HepG2 (cell line): ENCODE data around the gene ARL5A. TPM values are rescaled to one million over a fixed set of nuclear protein-coding genes. Genes with fewer than 3 reads are reported as not detected.

Experiments used
- ATAC-seq: fragments of 200-7000 bp; cut with Tn5 transposase; 3 replicates; pipeline ENCODE4 v1.9.1; 2020; ENCODE audit warnings: mild to moderate bottlenecking, moderate library complexity
- BruUV-seq: library from RNA; stranded (reverse); fragments of 400-500 nt; replicated peaks from 2 replicates; lab custom pipeline; 2021; lab: Mats Ljungman, UMichigan
- CTCF ChIA-PET: fragments of 300-600 bp; formaldehyde crosslinking; extraction: SDS; loops from one replicate; lab custom pipeline; 2021; ENCODE audit warnings: low total read pairs, inconsistent platforms, low intra/inter-chr PET ratio; lab: Yijun Ruan, JAX
- POLR2A ChIA-PET: fragments of 350-600 bp; sonication (Branson Sonifier 250); formaldehyde crosslinking; loops from one replicate; lab custom pipeline; 2020; ENCODE audit warnings: antibody characterized with exemption, inconsistent platforms; lab: Yijun Ruan, JAX
- DNase-seq: peaks from one replicate; pipeline ENCODE4 v3.0.0-alpha.2; 2015; ENCODE audit warnings: low spot score
- FAIRE-seq: peaks from 3 replicates; lab custom pipeline; 2011; peaks lifted over from hg19 to GRCh38; lab: Jason Lieb, UNC
- H2AFZ ChIP-seq: one replicate; pipeline ENCODE4 v1.6.1; 2011; ENCODE audit warnings: low read length, inconsistent platforms
- H3K27ac ChIP-seq: fragments of 300-600 bp; 3 replicates; pipeline ENCODE4 v1.8.0; 2011; ENCODE audit warnings: mixed run types, mild to moderate bottlenecking, mixed read lengths, low read length, inconsistent platforms; ENCODE audit not compliant: insufficient read depth; ENCODE audit errors: extremely low read length
- H3K27me3 ChIP-seq, 2 experiments: fragments of 200-600 bp in 1 of 2; 2 replicates in 1 of 2; 3 replicates in 1 of 2; pipeline versions ENCODE4 v1.6.0 to v1.8.0; 2011; ENCODE audit warnings: low read length in 2 of 2, mild to moderate bottlenecking in 2 of 2, moderate library complexity in 2 of 2, inconsistent platforms in 1 of 2; ENCODE audit not compliant: insufficient read depth in 2 of 2, control insufficient read depth in 1 of 2
- H3K36me3 ChIP-seq, 2 experiments: fragments of 200-600 bp in 1 of 2; replicated peaks in 1 of 2; 2 replicates in 1 of 2; 3 replicates in 1 of 2; pipeline versions ENCODE4 v1.5.1 to v1.8.0; 2011; ENCODE audit warnings: low read length in 2 of 2, inconsistent platforms in 1 of 2; ENCODE audit not compliant: insufficient read depth in 2 of 2, control insufficient read depth in 1 of 2
- H3K4me1 ChIP-seq: 2 replicates; pipeline ENCODE4 v1.5.1; 2012; ENCODE audit warnings: low read length, inconsistent platforms; ENCODE audit not compliant: insufficient read depth
- H3K4me2 ChIP-seq: 2 replicates; pipeline ENCODE4 v1.6.0; 2011; ENCODE audit warnings: low read depth, low read length, inconsistent platforms
- H3K4me3 ChIP-seq, 3 experiments: fragments of 200-600 bp in 1 of 3; sonication (generic), shearing (Covaris generic) in 1 of 3; replicated peaks in 1 of 3; 2 replicates each; pipeline ENCODE4 v1.5.1; 2011 to 2016; ENCODE audit warnings: low read length in 3 of 3, inconsistent platforms in 2 of 3, low read depth in 2 of 3, mild to moderate bottlenecking in 2 of 3, control low read depth in 1 of 3, mixed read lengths in 1 of 3; ENCODE audit not compliant: insufficient read depth in 1 of 3
- H3K79me2 ChIP-seq: one replicate; pipeline ENCODE4 v1.6.1; 2011; ENCODE audit warnings: low read length, inconsistent platforms; ENCODE audit not compliant: insufficient read depth
- H3K9ac ChIP-seq: 2 replicates; pipeline ENCODE4 v1.6.0; 2011; ENCODE audit warnings: mild to moderate bottlenecking, low read depth, low read length, inconsistent platforms; ENCODE audit not compliant: insufficient read depth
- H3K9me3 ChIP-seq: 2 replicates; pipeline ENCODE4 v1.5.1; 2012; ENCODE audit warnings: mild to moderate bottlenecking, low read length
- H4K20me1 ChIP-seq: 2 replicates; pipeline ENCODE4 v1.6.0; 2011; ENCODE audit warnings: inconsistent platforms, mild to moderate bottlenecking, low read length, moderate library complexity; ENCODE audit not compliant: insufficient read depth
- BHLHE40 ChIP-seq: IDR thresholded peaks from 2 replicates; pipeline ENCODE4 v1.6.1; 2011; ENCODE audit warnings: low read length, improper control_type of control experiment
- NR2F2 ChIP-seq: IDR thresholded peaks from 2 replicates; pipeline ENCODE4 v1.6.1; 2012; ENCODE audit warnings: low read depth, inconsistent platforms, borderline replicate concordance
- SAP130 ChIP-seq: IDR thresholded peaks from 2 replicates; pipeline ENCODE4 v1.6.1; 2016; ENCODE audit warnings: low read depth
- SIX1 ChIP-seq: sonication (generic); formaldehyde crosslinking; IDR thresholded peaks from 2 replicates; pipeline ENCODE4 v1.4.0; 2020; ENCODE audit warnings: missing genetic modification reagents, borderline replicate concordance
- TBL1XR1 ChIP-seq: fragments of 150-350 bp; IDR thresholded peaks from 2 replicates; pipeline ENCODE4 v1.6.1; 2014; ENCODE audit warnings: borderline replicate concordance, low read length; ENCODE audit not compliant: partially characterized antibody
- ZNF749 ChIP-seq: sonication (generic); formaldehyde crosslinking; IDR thresholded peaks from 2 replicates; pipeline ENCODE4 v1.8.0; 2022; ENCODE audit warnings: mild to moderate bottlenecking, missing genetic modification reagents, moderate library complexity, borderline replicate concordance
- WGBS: methylation state at CpG from one replicate; pipeline ENCODE4 v1.1.6; 2017; ENCODE audit warnings: low lambda C conversion rate; 5-methylcytosine and 5-hydroxymethylcytosine counted together
- in situ Hi-C: cut with HindIII; loops from 2 replicates; pipeline ENCODE4 v1.10.0; 2017; ENCODE audit warnings: low pct_unique_long_range_greater_than_20kb; ENCODE audit not compliant: extremely low pct_ligation_motif_present
- intact Hi-C: fragments of 100-400 bp; cut with micrococcal nuclease; formaldehyde crosslinking; loops from one replicate; pipeline ENCODE4 v1.10.0; 2022; ENCODE audit not compliant: unreplicated experiment
- polyA plus RNA-seq, 8 experiments: library from polyadenylated mRNA; depleted of rRNA in 3 of 8; stranded (reverse) in 7 of 8; unstranded in 1 of 8; fragments of >200 nt; fragmentation: Illumina TruSeq in 4 of 8; extraction: Trizol in 4 of 8; gene quantifications; 2 replicates each; pipeline versions ENCODE4 v1.2.1 to v1.2.3, GENCODE V29; 2011 to 2016; ENCODE audit warnings: low read depth in 4 of 8, missing spikeins in 1 of 8, mixed read lengths in 1 of 8; ENCODE audit not compliant: insufficient read depth in 1 of 8
- total RNA-seq, 5 experiments: library from RNA; depleted of rRNA; stranded (reverse); fragments of >200 nt; fragmentation: Illumina TruSeq; extraction: Trizol; gene quantifications; 2 replicates each; pipeline ENCODE4 v1.2.3, GENCODE V29; 2016; ENCODE audit warnings: low read depth in 1 of 5
- TF ChIP-seq, protein P1 (sequence below): sonication (generic); formaldehyde crosslinking; IDR thresholded peaks from 2 replicates; pipeline ENCODE4 v1.9.0; 2021; ENCODE audit warnings: mild to moderate bottlenecking, missing genetic modification reagents
- TF ChIP-seq, protein P2 (sequence below): sonication (generic); formaldehyde crosslinking; conservative IDR thresholded peaks from 2 replicates; pipeline ENCODE4 v1.4.0; 2020; ENCODE audit warnings: missing genetic modification reagents
- TF ChIP-seq, protein P3 (sequence below): sonication (generic); formaldehyde crosslinking; IDR thresholded peaks from 2 replicates; pipeline ENCODE4 v1.4.0; 2020; ENCODE audit warnings: mild to moderate bottlenecking, missing genetic modification reagents, borderline replicate concordance

The ARL5A gene
- total and polyA plus RNA-seq, 2 of the 13 experiments (the other 11 are each of a cell fraction or from before 2014, with no cell fraction given) = 47.5 to 149 TPM

DNA sequence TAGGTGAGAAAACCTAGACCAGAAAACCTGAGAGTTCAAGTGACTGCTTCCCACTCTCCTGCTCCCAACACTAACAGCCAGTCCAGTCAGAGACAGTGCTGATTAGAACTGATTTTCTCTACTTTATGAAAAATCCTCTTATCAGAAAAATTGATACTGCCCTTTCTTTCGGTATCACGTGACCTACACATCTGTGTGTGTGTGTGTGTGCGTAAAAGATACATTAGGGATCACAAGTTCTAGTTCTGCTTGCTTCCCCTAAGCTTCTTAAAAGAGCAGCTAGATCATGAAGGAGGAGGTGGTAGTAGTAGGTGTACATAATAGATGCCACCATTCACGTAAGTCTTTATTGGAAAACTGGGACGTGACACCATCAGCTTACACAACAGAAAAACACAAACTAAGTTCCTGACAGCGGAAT lies 1.5 kb downstream of the ARL5A start (continued):
- TF ChIP-seq, protein P1, sequence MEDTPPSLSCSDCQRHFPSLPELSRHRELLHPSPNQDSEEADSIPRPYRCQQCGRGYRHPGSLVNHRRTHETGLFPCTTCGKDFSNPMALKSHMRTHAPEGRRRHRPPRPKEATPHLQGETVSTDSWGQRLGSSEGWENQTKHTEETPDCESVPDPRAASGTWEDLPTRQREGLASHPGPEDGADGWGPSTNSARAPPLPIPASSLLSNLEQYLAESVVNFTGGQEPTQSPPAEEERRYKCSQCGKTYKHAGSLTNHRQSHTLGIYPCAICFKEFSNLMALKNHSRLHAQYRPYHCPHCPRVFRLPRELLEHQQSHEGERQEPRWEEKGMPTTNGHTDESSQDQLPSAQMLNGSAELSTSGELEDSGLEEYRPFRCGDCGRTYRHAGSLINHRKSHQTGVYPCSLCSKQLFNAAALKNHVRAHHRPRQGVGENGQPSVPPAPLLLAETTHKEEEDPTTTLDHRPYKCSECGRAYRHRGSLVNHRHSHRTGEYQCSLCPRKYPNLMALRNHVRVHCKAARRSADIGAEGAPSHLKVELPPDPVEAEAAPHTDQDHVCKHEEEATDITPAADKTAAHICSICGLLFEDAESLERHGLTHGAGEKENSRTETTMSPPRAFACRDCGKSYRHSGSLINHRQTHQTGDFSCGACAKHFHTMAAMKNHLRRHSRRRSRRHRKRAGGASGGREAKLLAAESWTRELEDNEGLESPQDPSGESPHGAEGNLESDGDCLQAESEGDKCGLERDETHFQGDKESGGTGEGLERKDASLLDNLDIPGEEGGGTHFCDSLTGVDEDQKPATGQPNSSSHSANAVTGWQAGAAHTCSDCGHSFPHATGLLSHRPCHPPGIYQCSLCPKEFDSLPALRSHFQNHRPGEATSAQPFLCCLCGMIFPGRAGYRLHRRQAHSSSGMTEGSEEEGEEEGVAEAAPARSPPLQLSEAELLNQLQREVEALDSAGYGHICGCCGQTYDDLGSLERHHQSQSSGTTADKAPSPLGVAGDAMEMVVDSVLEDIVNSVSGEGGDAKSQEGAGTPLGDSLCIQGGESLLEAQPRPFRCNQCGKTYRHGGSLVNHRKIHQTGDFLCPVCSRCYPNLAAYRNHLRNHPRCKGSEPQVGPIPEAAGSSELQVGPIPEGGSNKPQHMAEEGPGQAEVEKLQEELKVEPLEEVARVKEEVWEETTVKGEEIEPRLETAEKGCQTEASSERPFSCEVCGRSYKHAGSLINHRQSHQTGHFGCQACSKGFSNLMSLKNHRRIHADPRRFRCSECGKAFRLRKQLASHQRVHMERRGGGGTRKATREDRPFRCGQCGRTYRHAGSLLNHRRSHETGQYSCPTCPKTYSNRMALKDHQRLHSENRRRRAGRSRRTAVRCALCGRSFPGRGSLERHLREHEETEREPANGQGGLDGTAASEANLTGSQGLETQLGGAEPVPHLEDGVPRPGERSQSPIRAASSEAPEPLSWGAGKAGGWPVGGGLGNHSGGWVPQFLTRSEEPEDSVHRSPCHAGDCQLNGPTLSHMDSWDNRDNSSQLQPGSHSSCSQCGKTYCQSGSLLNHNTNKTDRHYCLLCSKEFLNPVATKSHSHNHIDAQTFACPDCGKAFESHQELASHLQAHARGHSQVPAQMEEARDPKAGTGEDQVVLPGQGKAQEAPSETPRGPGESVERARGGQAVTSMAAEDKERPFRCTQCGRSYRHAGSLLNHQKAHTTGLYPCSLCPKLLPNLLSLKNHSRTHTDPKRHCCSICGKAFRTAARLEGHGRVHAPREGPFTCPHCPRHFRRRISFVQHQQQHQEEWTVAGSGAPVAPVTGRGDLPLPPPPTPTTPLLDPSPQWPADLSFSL = peak; percentile 78
- TF ChIP-seq SAP130 (peak; percentile 44; the same call in 1 of the 2 replicates), BHLHE40 (peak; percentile 48; the same call in 1 of the 2 replicates)

DNA sequence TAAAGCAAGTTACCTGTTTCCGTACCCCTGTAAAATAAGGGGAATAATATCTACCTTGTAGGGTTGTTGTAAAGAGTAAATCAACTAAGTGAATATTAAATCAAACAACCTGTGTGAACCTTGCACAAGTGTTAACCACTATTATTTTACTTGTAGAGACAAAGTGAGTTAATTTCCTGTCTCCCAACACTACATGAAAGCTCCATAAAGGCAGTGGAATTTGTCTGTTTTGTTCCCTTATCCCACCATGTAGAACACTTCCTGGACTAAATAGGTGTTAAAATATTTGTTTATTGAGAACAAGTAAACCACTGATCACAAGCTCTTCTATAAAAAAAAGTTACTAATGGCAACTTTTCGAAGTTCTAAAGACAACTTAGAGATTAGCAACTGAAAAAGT lies 3.3 kb downstream of the ARL5A start:
- peak overlapping the region; percentile 1 for H3K27ac ChIP-seq

More for the DNA sequence above, 3.3 kb downstream of the ARL5A start:
- Histone ChIP-seq H3K9me3 (no peaks in the 10 kb centered on the region), H3K9ac (no peak overlapping the region), H3K36me3 (0 out of 5 replicates have a peak, but pooled peaks cover 0 to 2% of the 10 kb centered on the region in 2 experiments), H4K20me1 (peaks cover 59% of the 10 kb centered on the region), H3K27me3 (no peaks in the 10 kb centered on the region; a peak in 1 of 5 replicates), H3K4me3 (peak overlapping the region in 1 of 3 experiments; percentile 6; a peak in 2 of 6 replicates), H3K79me2 (peaks cover 81% of the 10 kb centered on the region), H3K4me2 (peak overlapping the region; percentile 87), H3K4me1 (peaks cover 70% of the 10 kb centered on the region), H2AFZ (no peak overlapping the region)
- intact Hi-C loops (loop anchor here (5.0 kb wide), 2 partner anchors 172 to 202 kb away; no protein-coding TSS in a partner anchor), in situ Hi-C loops (loop anchor here (10.0 kb wide), 1 partner anchor 890 kb away; the partner anchor contains the start of genes ARL6IP6 and PRPF40A)
- no peak for DNase-seq
- ChIA-PET POLR2A (no interaction called here), CTCF (no interaction called here)
- WGBS = 73% methylated on average over 2 of the region's 2 CpGs
- no peak for FAIRE-seq
- TF ChIP-seq NR2F2 = no peak
- TF ChIP-seq TBL1XR1 = no peak
- TF ChIP-seq, protein P2, sequence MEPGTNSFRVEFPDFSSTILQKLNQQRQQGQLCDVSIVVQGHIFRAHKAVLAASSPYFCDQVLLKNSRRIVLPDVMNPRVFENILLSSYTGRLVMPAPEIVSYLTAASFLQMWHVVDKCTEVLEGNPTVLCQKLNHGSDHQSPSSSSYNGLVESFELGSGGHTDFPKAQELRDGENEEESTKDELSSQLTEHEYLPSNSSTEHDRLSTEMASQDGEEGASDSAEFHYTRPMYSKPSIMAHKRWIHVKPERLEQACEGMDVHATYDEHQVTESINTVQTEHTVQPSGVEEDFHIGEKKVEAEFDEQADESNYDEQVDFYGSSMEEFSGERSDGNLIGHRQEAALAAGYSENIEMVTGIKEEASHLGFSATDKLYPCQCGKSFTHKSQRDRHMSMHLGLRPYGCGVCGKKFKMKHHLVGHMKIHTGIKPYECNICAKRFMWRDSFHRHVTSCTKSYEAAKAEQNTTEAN (CRISPR knock-in tag) = 0 out of 2 replicates have a peak, but pooled peaks have one; percentile 66
- TF ChIP-seq, protein P3, sequence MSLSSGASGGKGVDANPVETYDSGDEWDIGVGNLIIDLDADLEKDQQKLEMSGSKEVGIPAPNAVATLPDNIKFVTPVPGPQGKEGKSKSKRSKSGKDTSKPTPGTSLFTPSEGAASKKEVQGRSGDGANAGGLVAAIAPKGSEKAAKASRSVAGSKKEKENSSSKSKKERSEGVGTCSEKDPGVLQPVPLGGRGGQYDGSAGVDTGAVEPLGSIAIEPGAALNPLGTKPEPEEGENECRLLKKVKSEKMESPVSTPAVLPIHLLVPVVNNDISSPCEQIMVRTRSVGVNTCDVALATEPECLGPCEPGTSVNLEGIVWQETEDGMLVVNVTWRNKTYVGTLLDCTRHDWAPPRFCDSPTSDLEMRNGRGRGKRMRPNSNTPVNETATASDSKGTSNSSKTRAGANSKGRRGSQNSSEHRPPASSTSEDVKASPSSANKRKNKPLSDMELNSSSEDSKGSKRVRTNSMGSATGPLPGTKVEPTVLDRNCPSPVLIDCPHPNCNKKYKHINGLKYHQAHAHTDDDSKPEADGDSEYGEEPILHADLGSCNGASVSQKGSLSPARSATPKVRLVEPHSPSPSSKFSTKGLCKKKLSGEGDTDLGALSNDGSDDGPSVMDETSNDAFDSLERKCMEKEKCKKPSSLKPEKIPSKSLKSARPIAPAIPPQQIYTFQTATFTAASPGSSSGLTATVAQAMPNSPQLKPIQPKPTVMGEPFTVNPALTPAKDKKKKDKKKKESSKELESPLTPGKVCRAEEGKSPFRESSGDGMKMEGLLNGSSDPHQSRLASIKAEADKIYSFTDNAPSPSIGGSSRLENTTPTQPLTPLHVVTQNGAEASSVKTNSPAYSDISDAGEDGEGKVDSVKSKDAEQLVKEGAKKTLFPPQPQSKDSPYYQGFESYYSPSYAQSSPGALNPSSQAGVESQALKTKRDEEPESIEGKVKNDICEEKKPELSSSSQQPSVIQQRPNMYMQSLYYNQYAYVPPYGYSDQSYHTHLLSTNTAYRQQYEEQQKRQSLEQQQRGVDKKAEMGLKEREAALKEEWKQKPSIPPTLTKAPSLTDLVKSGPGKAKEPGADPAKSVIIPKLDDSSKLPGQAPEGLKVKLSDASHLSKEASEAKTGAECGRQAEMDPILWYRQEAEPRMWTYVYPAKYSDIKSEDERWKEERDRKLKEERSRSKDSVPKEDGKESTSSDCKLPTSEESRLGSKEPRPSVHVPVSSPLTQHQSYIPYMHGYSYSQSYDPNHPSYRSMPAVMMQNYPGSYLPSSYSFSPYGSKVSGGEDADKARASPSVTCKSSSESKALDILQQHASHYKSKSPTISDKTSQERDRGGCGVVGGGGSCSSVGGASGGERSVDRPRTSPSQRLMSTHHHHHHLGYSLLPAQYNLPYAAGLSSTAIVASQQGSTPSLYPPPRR = no peak
- no peak for TF ChIP-seq SIX1 (CRISPR knock-in tag)
- TF ChIP-seq ZNF749 (CRISPR knock-in tag) = no peak
- BruUV-seq = no TSS peak
- ATAC-seq = no peak
